NCI-H345 (cell line): ENCODE results near the gene PLXNB1.
A peak's percentile ranks its signal among the peaks of the same experiment; 100 is the strongest.

Source experiments
- DNase-seq: peaks from one replicate; lab custom pipeline; 2025; lab: John Stamatoyannopoulos, UW

PLXNB1 gene

GRCh38 chr3:48432411-48433371 lies 2.8 kb upstream of the PLXNB1 start:
- DNase-seq: no peak

DNA sequence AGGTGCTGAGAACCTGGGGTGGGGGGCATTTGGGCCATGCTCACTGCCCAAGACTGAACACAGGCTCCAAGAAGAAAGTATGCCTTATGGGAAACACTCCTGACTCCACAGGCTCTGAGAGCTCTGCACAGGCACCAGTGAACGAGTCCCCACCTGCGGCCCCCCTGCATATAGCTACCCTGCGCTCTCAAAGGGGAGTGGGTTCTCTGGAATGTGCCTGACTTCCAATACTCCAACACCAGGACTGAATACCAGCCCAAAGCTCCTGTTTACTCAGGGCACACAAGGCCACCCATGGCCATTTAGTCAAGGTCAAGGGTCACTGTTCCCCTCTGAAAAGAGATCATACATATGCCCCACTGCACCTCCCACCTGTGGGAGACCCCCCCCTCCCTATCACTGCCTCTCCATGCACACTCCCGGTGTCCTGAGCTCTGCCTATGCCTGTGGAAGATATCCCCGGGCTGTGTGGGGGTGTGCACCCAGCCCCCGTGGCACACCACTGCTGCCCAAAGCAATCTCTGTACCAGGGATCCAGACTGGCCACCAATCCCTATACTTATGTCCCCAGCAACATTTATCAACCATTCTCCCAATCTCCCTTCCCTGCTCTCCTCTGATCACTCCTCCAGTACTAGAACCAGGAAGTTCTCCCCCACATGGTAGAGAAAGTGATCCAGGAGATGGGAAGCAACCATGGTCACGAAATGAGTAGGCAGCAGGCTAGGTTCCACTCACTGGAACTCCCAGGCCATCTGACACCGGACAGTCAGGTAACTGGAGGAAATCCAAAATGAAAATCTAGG lies 1.5 kb upstream of the PLXNB1 start:
- no peak for DNase-seq

DNA sequence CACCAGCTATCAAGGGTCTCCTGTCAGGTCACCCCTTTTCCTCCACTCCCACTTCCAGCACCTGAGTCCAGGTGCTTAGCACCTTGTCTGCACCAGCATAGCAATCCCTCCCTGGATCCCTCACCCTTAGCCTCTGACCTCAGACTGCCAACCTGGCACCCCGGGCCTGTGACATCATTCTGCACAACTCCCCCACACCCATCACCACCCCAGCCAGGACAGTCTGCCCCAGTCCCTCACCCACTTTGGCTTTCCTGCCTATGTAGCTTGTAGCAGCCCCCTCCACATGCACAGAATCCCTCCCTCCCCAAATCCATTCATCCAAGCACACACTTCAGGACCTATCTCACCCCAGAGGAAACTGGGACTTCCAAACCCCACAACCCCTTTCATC lies 819 bp upstream of the PLXNB1 start:
- DNase-seq: no peak

DNA sequence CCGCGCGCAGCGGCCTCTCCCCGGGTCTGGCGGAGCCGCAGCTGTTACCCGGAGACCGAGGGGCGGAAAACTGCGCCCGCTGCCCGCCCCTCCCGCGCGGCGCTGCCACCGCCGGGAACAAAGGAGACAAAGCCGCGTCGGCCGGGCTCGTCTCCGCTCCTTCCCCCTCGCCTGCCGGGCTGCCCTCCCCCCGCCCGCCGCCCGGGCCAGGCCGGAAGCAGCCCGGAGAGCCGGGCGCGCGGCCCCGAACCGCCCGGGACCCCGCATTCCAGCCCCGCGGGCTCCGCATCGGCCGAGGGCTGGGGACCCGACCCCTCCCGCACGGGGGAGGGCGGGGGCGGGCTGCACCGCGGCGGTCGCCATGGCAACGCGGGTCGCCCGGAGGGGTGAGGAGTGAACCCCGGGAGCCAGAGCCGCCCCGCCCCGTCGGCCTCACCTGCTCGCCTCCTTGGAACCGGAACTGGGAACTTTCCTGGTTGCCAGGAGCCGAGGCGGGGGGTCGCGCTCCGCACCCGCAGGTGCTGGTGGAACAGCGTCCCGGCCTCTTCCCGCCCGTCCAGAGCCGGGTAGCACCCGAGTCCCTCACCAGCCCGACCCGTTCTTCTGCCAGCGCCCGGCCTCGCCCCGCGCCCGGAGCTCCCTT lies 448 bp downstream of the PLXNB1 start:
- peak; percentile 82 for DNase-seq

- peak; percentile 37 for DNase-seq
Observed at GRCh38 chr3:48428572-48429316, 1.1 kb downstream of the PLXNB1 start.

- no peak for DNase-seq
Observed at GRCh38 chr3:48428088-48428571, 1.8 kb downstream of the PLXNB1 start.

DNA sequence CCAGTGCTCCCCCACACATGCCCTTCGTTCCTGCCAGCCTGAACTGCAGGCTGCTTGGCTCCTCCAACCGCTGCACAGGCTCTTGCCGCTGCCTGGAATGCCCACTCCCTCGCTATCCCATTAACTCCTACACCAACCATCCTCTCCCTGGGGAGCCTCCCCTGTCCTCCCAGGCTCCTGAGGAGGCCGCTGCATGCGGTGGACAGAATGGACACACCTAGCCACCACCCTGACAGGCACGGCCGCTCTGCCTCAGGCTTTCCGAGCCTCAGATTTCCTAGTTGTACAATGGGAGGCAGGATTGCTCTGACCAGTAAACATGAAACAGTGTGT lies 2.3 kb downstream of the PLXNB1 start:
- DNase-seq: no peak

DNA sequence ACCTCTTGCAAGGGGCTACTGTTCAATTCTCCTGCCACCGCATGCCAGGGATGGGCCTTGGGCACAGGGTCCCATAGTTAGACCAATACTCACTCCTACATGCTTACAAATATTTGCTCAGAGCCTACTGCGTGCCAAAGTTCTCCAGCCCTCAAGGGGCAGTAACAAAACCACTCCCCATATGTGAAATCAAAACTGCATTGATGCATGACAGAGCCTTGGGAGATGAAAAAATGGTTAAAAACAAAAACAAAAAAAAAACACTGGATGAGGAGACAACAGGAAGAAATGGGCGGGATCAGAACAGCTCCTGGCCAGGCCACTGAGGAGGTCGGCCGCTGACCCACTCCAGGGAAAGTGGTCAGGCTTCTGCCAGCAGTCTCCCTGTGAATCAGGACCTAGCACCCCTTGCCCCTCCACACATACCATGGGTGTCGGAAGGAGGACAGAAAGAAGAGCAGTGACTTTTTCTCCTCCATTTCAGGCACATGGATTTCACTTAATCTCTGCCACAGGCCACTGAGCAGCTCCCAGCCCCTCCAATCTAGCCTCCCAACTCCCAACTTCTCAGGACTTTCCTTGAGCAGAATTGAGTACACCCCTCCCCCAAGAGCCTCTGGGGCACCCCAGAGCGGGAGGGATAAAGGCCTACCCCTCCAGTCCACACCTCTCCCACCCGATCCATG lies 2.8 kb downstream of the PLXNB1 start:
- no peak for DNase-seq

DNA sequence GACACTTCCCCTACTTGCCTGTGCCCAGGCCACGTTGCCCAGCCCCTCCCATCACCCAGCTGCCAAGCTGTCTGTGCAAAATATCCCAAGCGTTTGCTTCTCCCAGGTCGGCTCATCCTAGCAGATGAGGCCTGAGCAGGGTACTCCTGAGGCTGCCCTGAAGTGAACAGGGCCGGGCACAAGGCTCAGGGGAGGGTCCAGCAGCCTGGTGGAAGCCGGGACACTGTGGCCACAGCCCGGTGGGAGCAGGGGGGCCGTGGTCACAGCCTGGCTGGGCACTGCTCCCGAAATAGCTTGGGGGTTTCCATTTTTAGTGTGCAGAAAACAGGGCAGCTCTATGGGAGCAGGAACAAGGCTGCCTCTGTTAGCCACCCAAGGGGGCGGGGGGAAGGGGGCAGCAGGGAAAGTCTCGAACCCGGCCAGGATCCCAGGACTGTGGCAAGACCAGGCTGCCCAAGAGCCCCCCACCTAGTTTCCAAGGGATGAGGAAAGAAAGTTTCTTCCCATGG lies 3.4 kb downstream of the PLXNB1 start:
- DNase-seq: no peak

DNA sequence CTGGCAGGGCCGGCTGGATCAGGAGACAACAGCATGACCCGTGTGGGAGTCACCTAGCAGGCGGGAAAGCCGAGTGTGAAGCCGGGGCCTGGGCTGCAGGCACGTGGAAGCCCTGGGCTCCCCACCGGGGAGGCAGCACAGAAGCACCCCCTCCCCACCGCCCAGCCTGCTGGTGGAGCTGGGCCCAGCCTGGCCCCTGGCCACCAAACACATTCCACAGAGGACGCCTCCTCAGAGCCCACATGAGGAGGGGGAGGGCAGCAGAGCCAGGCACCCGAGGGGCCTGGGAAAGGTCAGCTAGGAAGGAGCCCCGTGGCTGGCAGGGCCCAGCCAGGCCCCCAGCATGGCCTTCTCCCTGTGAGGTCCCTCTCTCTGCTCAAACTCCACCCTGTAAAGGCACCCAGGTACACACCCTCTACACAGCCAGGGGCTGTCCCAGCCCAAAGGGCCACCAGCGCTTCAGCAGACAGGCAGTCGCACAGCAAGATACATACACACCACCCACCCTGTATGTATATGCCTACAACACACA lies 4.5 kb downstream of the PLXNB1 start:
- no peak for DNase-seq

- no peak for DNase-seq
Observed at GRCh38 chr3:48423883-48424695, 5.8 kb downstream of the PLXNB1 start.

DNA sequence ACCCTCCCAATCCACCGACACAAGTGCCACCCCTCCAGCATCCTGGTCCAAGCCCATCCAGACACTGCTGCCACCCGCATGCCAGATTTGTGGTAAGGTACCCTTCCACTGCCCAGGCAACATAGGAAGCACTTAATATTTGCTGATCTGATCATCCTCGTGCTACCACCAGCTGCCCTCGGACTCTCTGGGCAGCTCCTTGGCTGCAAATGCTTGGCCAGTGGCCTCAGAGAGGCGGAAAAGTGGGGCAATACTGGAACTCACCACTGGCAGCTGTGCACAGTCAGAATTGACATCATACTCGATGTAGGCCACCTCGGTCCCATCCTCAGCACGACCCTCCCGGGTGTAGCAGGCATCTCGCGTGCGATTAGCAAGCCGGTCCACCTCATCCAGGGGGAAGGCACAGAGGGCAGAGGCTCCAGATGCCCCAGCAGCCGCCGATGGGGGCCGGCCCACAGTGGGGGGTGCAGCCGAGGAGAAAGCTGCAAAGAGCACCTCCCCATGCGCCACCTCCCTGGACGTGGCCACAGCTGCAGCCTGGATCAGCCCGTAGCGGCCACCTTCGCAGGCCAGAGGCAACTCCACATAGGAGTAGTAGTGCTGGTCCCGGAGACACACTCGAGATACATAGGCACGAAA lies 6.5 kb downstream of the PLXNB1 start:
- no peak for DNase-seq

DNA sequence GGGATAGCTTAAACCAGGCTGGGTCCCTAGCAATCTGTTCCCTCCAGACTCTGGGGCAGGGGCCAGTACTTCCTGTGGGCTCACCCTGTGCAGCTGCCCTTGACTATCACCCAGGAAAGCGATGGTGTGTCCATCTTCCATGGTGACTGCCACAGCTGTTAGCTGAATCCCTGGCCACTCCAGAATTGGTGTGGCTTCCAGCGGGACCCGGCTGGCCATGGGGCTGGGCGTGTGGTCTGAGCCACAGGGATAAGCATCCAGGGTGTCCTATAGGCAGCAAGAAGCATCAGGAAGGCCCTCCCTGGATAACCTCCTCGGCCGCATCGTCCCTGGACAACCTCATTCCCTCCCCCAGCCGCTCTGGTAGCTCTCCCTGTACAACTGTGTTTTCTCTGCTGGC lies 7.2 kb downstream of the PLXNB1 start:
- DNase-seq: no peak

GRCh38 chr3:48422272-48422671 lies 7.6 kb downstream of the PLXNB1 start:
- DNase-seq: no peak

DNA sequence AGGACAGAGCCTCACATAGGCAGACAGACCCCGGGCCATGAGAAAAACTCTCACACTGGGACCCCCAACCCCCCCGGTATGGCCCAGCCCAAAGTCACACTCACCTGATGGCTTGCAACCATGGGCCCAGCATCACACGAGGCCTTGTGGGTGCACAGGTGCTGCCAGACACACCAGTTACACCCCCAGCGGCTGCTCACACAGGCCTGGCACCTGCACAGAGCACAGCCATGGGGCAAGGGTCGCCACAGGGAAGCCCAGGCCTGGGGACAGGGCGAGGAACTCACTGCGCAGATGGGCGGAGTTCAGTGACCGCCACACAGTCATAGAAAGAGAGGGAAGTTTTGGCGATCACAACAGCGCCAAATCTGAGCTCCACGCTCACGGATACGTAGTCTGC lies 9.3 kb downstream of the PLXNB1 start:
- DNase-seq: no peak

DNA sequence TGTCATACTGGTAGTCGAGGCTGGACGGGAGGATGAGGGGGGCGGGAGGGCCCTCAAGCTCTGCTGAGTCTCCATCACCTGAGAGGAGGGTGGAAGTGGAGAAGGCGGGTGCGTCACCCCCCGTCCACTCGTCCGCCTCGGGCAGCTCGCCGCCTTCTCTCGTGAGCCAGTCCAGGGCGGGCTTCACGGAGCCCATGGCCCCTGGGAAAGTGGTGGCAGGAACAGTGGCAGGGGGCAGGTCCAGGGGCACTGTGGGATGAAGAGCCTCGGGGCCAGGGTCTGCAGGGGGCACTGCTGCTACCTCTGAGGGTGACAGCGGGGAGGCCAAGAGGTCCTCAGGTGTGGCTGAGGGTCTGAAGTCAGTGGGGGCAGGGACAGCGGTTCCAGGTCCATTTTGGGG lies 10.3 kb downstream of the PLXNB1 start:
- no peak for DNase-seq

- DNase-seq: no peak
Observed at GRCh38 chr3:48419149-48419548, 10.7 kb downstream of the PLXNB1 start.

GRCh38 chr3:48418651-48419050 lies 11.2 kb downstream of the PLXNB1 start:
- DNase-seq: no peak

GRCh38 chr3:48418140-48418539 lies 11.7 kb downstream of the PLXNB1 start:
- no peak for DNase-seq
